ENCODE data around the gene CELF2. TPM values are rescaled to one million over a fixed set of nuclear protein-coding genes. Genes with fewer than 3 reads are reported as not detected.
A peak's percentile ranks its signal among the peaks of the same experiment; 100 is the strongest.

The CELF2 gene
- total and polyA plus RNA-seq, 4 donors: 43.3 to 65.6 (median 50.1) TPM

- Histone ChIP-seq H3K9me3 (ENCODE audit: control insufficient read depth, insufficient read depth, low read length) (no peaks in the 10 kb centered on the region), H3K4me1 (ENCODE audit: control insufficient read depth, insufficient read depth, low read length) (peaks cover 18% of the 10 kb centered on the region), H3K27me3 (ENCODE audit: control insufficient read depth, insufficient read depth, low read length) (no peaks in the 10 kb centered on the region), H3K4me3 (ENCODE audit: low read depth, low read length) (no peak overlapping the region), H3K27ac (ENCODE audit: low read depth, low read length) (no peak overlapping the region), H3K36me3 (ENCODE audit: control insufficient read depth, insufficient read depth, low read length) (peaks cover 3% of the 10 kb centered on the region)
- DNase-seq (ENCODE audit: low read depth in 4 of 6, low spot score in 6 of 6): no peak
- 60% methylated on average over 1 of the region's 6 CpGs for WGBS (ENCODE audit: insufficient coverage)
Observed at GRCh38 chr10:11168423-11169090, 150.9 kb downstream of the CELF2 start.

GRCh38 chr10:11169976-11170375 lies 152.3 kb downstream of the CELF2 start:
- 100% methylated on average over 2 of the region's 2 CpGs for WGBS (ENCODE audit: insufficient coverage)
- peaks cover 13% of the 10 kb centered on the region for H3K4me1 ChIP-seq (ENCODE audit: control insufficient read depth, insufficient read depth, low read length)
- no peak overlapping the region for H3K27ac ChIP-seq (ENCODE audit: low read depth, low read length)

GRCh38 chr10:11170574-11170973 lies 152.9 kb downstream of the CELF2 start:
- peak overlapping the region; percentile 17 for H3K27ac ChIP-seq (ENCODE audit: low read depth, low read length)

More at GRCh38 chr10:11169976-11170375, 152.3 kb downstream of the CELF2 start:
- Histone ChIP-seq H3K4me3 (ENCODE audit: low read depth, low read length) (no peak overlapping the region), H3K9me3 (ENCODE audit: control insufficient read depth, insufficient read depth, low read length) (no peaks in the 10 kb centered on the region), H3K27me3 (ENCODE audit: control insufficient read depth, insufficient read depth, low read length) (no peaks in the 10 kb centered on the region), H3K36me3 (ENCODE audit: control insufficient read depth, insufficient read depth, low read length) (peaks cover 3% of the 10 kb centered on the region)
- DNase-seq (ENCODE audit: low read depth in 4 of 6, low spot score in 6 of 6): no peak

GRCh38 chr10:11170993-11171851 lies 153.6 kb downstream of the CELF2 start:
- Histone ChIP-seq H3K36me3 (ENCODE audit: control insufficient read depth, insufficient read depth, low read length) (peaks cover 3% of the 10 kb centered on the region), H3K27me3 (ENCODE audit: control insufficient read depth, insufficient read depth, low read length) (no peaks in the 10 kb centered on the region), H3K4me1 (ENCODE audit: control insufficient read depth, insufficient read depth, low read length) (peaks cover under 1% of the 10 kb centered on the region), H3K27ac (ENCODE audit: low read depth, low read length) (peak overlapping the region; percentile 17), H3K4me3 (ENCODE audit: low read depth, low read length) (no peak overlapping the region), H3K9me3 (ENCODE audit: control insufficient read depth, insufficient read depth, low read length) (no peaks in the 10 kb centered on the region)
- WGBS (ENCODE audit: insufficient coverage): 43% methylated on average over 2 of the region's 8 CpGs
- no peak for DNase-seq (ENCODE audit: low read depth in 4 of 6, low spot score in 6 of 6)

More at GRCh38 chr10:11170574-11170973, 152.9 kb downstream of the CELF2 start:
- no peak for DNase-seq (ENCODE audit: low read depth in 4 of 6, low spot score in 6 of 6)
- 78% methylated on average over 4 of the region's 8 CpGs for WGBS (ENCODE audit: insufficient coverage)
- Histone ChIP-seq H3K4me3 (ENCODE audit: low read depth, low read length) (no peak overlapping the region), H3K36me3 (ENCODE audit: control insufficient read depth, insufficient read depth, low read length) (peaks cover 3% of the 10 kb centered on the region), H3K9me3 (ENCODE audit: control insufficient read depth, insufficient read depth, low read length) (no peaks in the 10 kb centered on the region), H3K27me3 (ENCODE audit: control insufficient read depth, insufficient read depth, low read length) (no peaks in the 10 kb centered on the region), H3K4me1 (ENCODE audit: control insufficient read depth, insufficient read depth, low read length) (peaks cover 7% of the 10 kb centered on the region)

- Histone ChIP-seq H3K9me3 (ENCODE audit: control insufficient read depth, insufficient read depth, low read length) (no peaks in the 10 kb centered on the region), H3K36me3 (ENCODE audit: control insufficient read depth, insufficient read depth, low read length) (peaks cover 3% of the 10 kb centered on the region), H3K27me3 (ENCODE audit: control insufficient read depth, insufficient read depth, low read length) (no peaks in the 10 kb centered on the region), H3K4me3 (ENCODE audit: low read depth, low read length) (no peak overlapping the region), H3K27ac (ENCODE audit: low read depth, low read length) (no peak overlapping the region), H3K4me1 (ENCODE audit: control insufficient read depth, insufficient read depth, low read length) (peaks cover 5% of the 10 kb centered on the region)
- WGBS (ENCODE audit: insufficient coverage): 88% methylated on average over 1 of the region's 5 CpGs
- DNase-seq (ENCODE audit: low read depth in 4 of 6, low spot score in 6 of 6): no peak
Observed at GRCh38 chr10:11173042-11173441, 155.4 kb downstream of the CELF2 start.

GRCh38 chr10:11175823-11176243 lies 158.2 kb downstream of the CELF2 start:
- no peaks in the 10 kb centered on the region for H3K9me3 ChIP-seq (ENCODE audit: control insufficient read depth, insufficient read depth, low read length)
- peaks cover 5% of the 10 kb centered on the region for H3K36me3 ChIP-seq (ENCODE audit: control insufficient read depth, insufficient read depth, low read length)
- peaks cover 7% of the 10 kb centered on the region for H3K4me1 ChIP-seq (ENCODE audit: control insufficient read depth, insufficient read depth, low read length)
- no peaks in the 10 kb centered on the region for H3K27me3 ChIP-seq (ENCODE audit: control insufficient read depth, insufficient read depth, low read length)
- H3K4me3 ChIP-seq (ENCODE audit: low read depth, low read length): no peak overlapping the region
- no peak for DNase-seq (ENCODE audit: low read depth in 4 of 6, low spot score in 6 of 6)
- 100% methylated on average over 4 of the region's 11 CpGs for WGBS (ENCODE audit: insufficient coverage)
- no peak overlapping the region for H3K27ac ChIP-seq (ENCODE audit: low read depth, low read length)

GRCh38 chr10:11176746-11177145 lies 159.1 kb downstream of the CELF2 start:
- no peak overlapping the region for H3K4me3 ChIP-seq (ENCODE audit: low read depth, low read length)
- WGBS (ENCODE audit: insufficient coverage): 83% methylated on average over 2 of the region's 7 CpGs
- H3K4me1 ChIP-seq (ENCODE audit: control insufficient read depth, insufficient read depth, low read length): peaks cover 7% of the 10 kb centered on the region
- no peaks in the 10 kb centered on the region for H3K27me3 ChIP-seq (ENCODE audit: control insufficient read depth, insufficient read depth, low read length)
- no peaks in the 10 kb centered on the region for H3K9me3 ChIP-seq (ENCODE audit: control insufficient read depth, insufficient read depth, low read length)
- no peak overlapping the region for H3K27ac ChIP-seq (ENCODE audit: low read depth, low read length)
- peaks cover 5% of the 10 kb centered on the region for H3K36me3 ChIP-seq (ENCODE audit: control insufficient read depth, insufficient read depth, low read length)
- DNase-seq (ENCODE audit: low read depth in 4 of 6, low spot score in 6 of 6): no peak

- H3K27ac ChIP-seq (ENCODE audit: low read depth, low read length): peak overlapping the region; percentile 33
- peak in 1 of 6 donors; percentile 20 for DNase-seq (ENCODE audit: low read depth in 4 of 6, low spot score in 6 of 6)
- no peak overlapping the region for H3K4me3 ChIP-seq (ENCODE audit: low read depth, low read length)
- no peaks in the 10 kb centered on the region for H3K27me3 ChIP-seq (ENCODE audit: control insufficient read depth, insufficient read depth, low read length)
- no CpG with 5 or more reads among the region's 1 CpG for WGBS (ENCODE audit: insufficient coverage)
- H3K9me3 ChIP-seq (ENCODE audit: control insufficient read depth, insufficient read depth, low read length): no peaks in the 10 kb centered on the region
- peaks cover 7% of the 10 kb centered on the region for H3K4me1 ChIP-seq (ENCODE audit: control insufficient read depth, insufficient read depth, low read length)
- H3K36me3 ChIP-seq (ENCODE audit: control insufficient read depth, insufficient read depth, low read length): peaks cover 5% of the 10 kb centered on the region
Observed at GRCh38 chr10:11177381-11177780, 159.7 kb downstream of the CELF2 start.

GRCh38 chr10:11177926-11178471 lies 160.3 kb downstream of the CELF2 start:
- Histone ChIP-seq H3K9me3 (ENCODE audit: control insufficient read depth, insufficient read depth, low read length) (no peaks in the 10 kb centered on the region), H3K4me1 (ENCODE audit: control insufficient read depth, insufficient read depth, low read length) (peaks cover 7% of the 10 kb centered on the region), H3K4me3 (ENCODE audit: low read depth, low read length) (no peak overlapping the region), H3K36me3 (ENCODE audit: control insufficient read depth, insufficient read depth, low read length) (peaks cover 5% of the 10 kb centered on the region), H3K27me3 (ENCODE audit: control insufficient read depth, insufficient read depth, low read length) (no peaks in the 10 kb centered on the region), H3K27ac (ENCODE audit: low read depth, low read length) (no peak overlapping the region)
- DNase-seq (ENCODE audit: low read depth in 4 of 6, low spot score in 6 of 6): peak in 1 of 6 donors; percentile 32
- 57% methylated on average over 12 of the region's 18 CpGs for WGBS (ENCODE audit: insufficient coverage)

All from spinal cord (tissue), 10 donors.